GM12864 (cell line): ENCODE results near the gene PPP1R12A.

Source experiments
- DNase-seq: peaks from one replicate; pipeline ENCODE4 v3.0.0-alpha.2; 2011; ENCODE audit warnings: low read depth
- H3K4me3 ChIP-seq: 2 replicates; pipeline ENCODE4 v1.5.1; 2011; ENCODE audit warnings: mild to moderate bottlenecking, low read depth, low read length, control low read depth
- TF ChIP-seq, protein P1 (sequence below): IDR thresholded peaks from 2 replicates; pipeline ENCODE4 v1.5.1; 2011; ENCODE audit warnings: low read depth, mild to moderate bottlenecking, moderate library complexity, low read length, control low read depth, inconsistent platforms; ENCODE audit errors: missing control alignments

PPP1R12A gene

GRCh38 chr12:79782172-79782900 lies 152.6 kb downstream of the PPP1R12A start:
- no peak overlapping the region for H3K4me3 ChIP-seq
- TF ChIP-seq, protein P1, sequence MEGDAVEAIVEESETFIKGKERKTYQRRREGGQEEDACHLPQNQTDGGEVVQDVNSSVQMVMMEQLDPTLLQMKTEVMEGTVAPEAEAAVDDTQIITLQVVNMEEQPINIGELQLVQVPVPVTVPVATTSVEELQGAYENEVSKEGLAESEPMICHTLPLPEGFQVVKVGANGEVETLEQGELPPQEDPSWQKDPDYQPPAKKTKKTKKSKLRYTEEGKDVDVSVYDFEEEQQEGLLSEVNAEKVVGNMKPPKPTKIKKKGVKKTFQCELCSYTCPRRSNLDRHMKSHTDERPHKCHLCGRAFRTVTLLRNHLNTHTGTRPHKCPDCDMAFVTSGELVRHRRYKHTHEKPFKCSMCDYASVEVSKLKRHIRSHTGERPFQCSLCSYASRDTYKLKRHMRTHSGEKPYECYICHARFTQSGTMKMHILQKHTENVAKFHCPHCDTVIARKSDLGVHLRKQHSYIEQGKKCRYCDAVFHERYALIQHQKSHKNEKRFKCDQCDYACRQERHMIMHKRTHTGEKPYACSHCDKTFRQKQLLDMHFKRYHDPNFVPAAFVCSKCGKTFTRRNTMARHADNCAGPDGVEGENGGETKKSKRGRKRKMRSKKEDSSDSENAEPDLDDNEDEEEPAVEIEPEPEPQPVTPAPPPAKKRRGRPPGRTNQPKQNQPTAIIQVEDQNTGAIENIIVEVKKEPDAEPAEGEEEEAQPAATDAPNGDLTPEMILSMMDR, result no peak
- DNase-seq, result no peak

- TF ChIP-seq, protein P1, result no peak
- DNase-seq, result no peak
- H3K4me3 ChIP-seq, result no peak overlapping the region
Observed at GRCh38 chr12:79778802-79779448, 156.0 kb downstream of the PPP1R12A start.

DNA sequence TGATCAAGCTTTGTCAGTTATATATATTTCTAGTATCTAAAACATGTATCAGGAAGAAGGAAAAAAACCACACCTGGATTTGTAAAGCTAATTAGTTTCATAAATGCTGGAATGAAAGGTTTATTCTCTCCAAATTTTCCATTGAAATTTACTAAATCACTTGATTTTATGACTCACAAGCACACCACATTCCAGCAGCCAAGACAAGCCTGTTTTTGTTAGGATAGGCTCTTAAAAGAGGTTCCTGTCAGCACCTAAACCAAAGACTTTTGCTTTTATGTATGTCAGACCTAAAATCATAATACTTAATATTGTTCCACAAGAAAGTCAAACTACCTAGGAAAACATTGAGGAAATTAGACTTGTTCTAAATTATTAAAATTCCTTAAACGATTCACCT lies 158.8 kb downstream of the PPP1R12A start:
- TF ChIP-seq, protein P1, result no peak
- no peak overlapping the region for H3K4me3 ChIP-seq
- no peak for DNase-seq

DNA sequence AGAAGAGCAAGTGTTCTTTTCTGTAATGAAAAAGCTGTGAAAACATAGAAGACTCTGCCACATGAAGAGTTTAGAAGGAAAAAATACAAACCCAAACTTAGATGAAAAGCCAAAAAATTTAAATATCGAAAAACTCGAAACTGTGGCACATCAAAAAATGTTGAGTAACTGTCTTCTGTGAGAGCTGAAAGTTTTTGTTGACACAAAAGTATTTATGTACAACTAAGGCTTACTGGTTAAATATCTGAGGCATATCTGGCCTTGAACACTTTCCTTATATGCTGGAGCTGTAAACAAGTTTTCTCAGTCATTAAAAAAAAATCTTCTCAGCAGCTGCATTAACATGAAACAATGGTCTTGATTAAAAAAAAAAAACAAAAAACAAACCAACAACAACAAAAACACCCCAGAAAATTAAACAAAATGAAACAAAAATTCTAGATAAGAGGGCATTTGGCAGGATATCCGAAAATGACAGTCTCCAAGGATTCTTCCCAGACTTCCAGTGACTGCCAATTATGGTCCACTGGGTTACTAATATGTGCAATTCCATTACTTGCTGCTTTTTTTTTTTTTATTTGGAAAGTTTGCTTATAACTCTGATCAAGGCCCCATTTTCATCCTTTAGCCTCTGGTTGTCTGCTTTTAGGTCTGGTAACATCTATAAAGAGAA lies 159.4 kb downstream of the PPP1R12A start:
- DNase-seq, result no peak
- H3K4me3 ChIP-seq, result no peak overlapping the region
- TF ChIP-seq, protein P1, result no peak

- no peak overlapping the region for H3K4me3 ChIP-seq
- TF ChIP-seq, protein P1, result no peak
- no peak for DNase-seq
Observed at GRCh38 chr12:79773896-79774295, 161.0 kb downstream of the PPP1R12A start.

DNA sequence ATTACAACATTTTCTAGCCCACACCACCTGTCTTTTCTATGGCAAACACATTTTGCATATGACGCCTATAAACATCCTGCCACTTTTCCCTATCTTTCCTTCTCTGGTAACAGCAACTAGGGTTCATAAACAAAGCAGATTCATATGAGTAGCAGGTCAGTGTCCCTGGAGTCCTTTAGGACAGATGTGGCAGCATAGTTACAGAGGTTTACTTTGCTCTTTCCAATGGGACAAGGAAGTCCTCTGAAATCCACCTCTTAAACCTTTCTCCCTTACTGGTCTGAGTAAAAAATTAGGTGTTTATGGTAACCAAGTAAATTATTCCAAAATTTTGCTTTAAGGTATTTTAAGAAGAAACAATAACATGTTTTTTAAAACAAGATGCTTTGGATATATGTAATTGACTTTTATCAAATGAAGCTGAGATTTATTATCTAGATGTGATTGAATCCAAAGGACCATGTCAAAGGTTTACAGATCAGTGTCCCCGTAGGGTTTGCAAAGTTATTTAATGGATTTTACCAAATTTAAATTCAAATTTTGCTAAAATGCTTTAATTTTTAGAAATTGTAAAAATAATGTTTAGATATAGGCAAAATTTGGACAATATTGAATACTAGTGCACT lies 164.9 kb downstream of the PPP1R12A start:
- H3K4me3 ChIP-seq, result no peak overlapping the region
- TF ChIP-seq, protein P1, result no peak
- DNase-seq, result no peak
